Astrocyte of the cerebellum (primary cell): ENCODE results near the gene C4BPA.

Experiments used
- DNase-seq: peaks from one replicate; pipeline ENCODE4 v3.0.0-alpha.2; 2011; ENCODE audit warnings: low read depth
- H3K4me3 ChIP-seq: 2 replicates; pipeline ENCODE4 v1.5.1; 2011; ENCODE audit warnings: mild to moderate bottlenecking, low read depth, low read length, moderate library complexity
- CTCF ChIP-seq: IDR thresholded peaks from 2 replicates; pipeline ENCODE4 v1.5.1; 2012; ENCODE audit warnings: low read length, low read depth, moderate library complexity, mild to moderate bottlenecking; ENCODE audit errors: missing control alignments
- in situ Hi-C: cut with HindIII; loops from 2 replicates; pipeline ENCODE4 v1.10.0; 2017; ENCODE audit warnings: low sequenced_read_pairs

Gene C4BPA

DNA sequence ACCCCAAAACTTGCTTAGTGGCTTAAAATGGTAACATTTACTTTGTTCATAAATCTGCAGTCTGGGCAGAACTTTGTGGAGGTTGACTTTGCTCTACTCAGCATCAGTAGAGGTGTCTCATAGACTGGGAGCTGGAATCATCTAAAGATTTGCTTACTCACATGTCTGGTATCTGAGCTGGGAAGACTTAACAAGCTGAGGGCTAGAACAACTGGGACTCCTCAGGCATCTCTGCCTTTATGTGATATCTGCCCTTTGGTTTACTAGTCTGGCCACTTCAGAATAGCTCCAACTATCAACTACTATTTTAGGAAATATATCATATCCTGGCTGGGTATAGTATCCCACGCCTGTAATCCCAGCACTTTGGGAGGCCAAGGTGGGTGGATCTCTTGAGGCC lies 82.5 kb downstream of the C4BPA start:
- no peak overlapping the region for H3K4me3 ChIP-seq
- no peak for DNase-seq
- in situ Hi-C loops, result no loop called here
- TF ChIP-seq CTCF, result no peak

DNA sequence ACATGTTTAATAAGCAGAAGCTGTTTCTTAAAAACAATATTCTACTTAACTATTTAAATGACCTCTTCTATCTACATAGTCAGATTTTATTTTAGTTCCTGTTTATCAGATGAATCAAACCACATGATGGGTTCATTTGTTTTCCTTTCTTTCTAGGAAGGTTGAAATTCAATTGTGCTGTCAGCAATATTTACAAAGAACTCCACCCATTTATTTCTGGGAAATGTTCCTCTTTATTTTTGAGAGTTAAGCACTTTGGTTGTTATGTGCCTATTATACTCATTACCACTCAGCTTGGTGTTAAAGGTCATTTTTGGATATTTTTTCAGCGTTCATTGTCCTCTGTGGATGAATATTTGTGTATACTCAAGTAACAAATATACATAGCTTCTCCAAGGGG lies 84.9 kb downstream of the C4BPA start:
- no peak for TF ChIP-seq CTCF
- in situ Hi-C loops, result no loop called here
- DNase-seq, result no peak
- no peak overlapping the region for H3K4me3 ChIP-seq

DNA sequence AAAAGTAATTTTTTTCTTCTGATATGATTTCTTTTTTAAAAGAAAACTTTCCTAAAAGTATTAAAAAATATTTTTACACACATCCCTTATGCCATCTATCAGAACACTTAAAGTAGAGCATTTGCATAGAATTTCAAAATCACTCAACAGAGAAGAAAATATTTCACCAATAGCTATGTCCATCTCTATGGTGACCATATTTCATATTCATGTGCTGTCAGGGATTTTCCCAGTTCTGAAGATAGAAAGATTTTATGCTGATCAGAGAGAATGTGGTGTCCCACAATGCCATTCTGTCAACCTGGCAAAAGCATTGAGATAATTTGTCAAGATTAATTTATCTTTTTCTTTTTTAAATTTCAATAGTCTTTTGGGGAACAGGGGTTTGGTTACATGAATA lies 87.0 kb downstream of the C4BPA start:
- no peak for DNase-seq
- in situ Hi-C loops, result no loop called here
- no peak overlapping the region for H3K4me3 ChIP-seq
- TF ChIP-seq CTCF, result no peak

DNA sequence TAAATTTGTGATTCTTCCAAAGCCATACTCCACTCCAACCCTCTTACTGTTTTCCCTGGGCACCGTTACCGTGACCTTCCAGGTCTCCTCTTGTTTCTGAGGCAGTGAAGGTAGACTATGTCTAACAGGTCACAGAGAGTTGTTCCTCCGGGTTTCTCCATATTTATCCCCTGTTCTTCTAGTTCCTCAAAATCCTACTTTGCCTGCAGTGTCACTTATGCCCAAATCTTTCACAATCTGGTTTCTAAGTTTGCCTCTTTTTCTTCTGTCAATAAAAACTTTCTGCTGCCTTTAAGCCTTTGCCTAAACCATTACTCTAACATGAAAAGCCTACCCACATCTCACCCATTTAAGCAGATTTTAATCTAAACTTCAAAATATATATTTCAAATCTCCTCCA lies 87.7 kb downstream of the C4BPA start:
- H3K4me3 ChIP-seq, result no peak overlapping the region
- no peak for DNase-seq
- no peak for TF ChIP-seq CTCF
- in situ Hi-C loops, result no loop called here

DNA sequence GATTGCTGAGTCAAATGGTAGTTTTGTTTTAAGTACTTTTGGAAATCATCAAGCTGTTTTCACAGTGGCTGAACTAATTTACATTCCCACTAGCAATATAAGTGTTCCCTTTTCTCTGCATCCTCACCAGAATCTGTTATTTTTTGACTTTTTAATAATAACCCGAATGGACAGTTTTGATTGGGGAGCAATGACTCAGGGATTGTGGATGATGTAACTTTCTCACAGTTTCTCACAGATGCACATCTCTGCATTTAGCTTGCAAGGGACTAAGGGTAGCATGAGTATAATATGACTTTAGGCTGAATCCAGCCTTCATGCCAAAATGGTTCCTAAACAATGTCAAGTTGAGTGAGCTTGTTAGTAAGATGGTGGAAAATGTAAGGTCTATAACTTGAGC lies 90.2 kb downstream of the C4BPA start:
- no peak for DNase-seq
- no peak overlapping the region for H3K4me3 ChIP-seq
- no peak for TF ChIP-seq CTCF
- in situ Hi-C loops, result no loop called here
